CD4-positive, alpha-beta T cell treated with Interleukin-10 for 1 hour (primary cell): Measurements from ENCODE around the gene CTTNBP2.

Experiments
- DNase-seq: peaks from one replicate; pipeline ENCODE4 v3.0.0-alpha.2; 2020

Gene CTTNBP2

GRCh38 chr7:117679120-117679519 is 194.1 kb downstream of the CTTNBP2 start:
- DNase-seq = no peak

GRCh38 chr7:117675497-117676435 is 197.5 kb downstream of the CTTNBP2 start:
- DNase-seq = no peak

GRCh38 chr7:117674617-117675016 is 198.6 kb downstream of the CTTNBP2 start:
- no peak for DNase-seq

- DNase-seq = no peak
Measured at GRCh38 chr7:117673839-117674238, 199.4 kb downstream of the CTTNBP2 start.

GRCh38 chr7:117673367-117673766 is 199.9 kb downstream of the CTTNBP2 start:
- DNase-seq = no peak

GRCh38 chr7:117672453-117672852 is 200.8 kb downstream of the CTTNBP2 start:
- DNase-seq = no peak

GRCh38 chr7:117669818-117670217 is 203.4 kb downstream of the CTTNBP2 start:
- no peak for DNase-seq

GRCh38 chr7:117667456-117667855 is 205.8 kb downstream of the CTTNBP2 start:
- no peak for DNase-seq

GRCh38 chr7:117666689-117667088 is 206.6 kb downstream of the CTTNBP2 start:
- DNase-seq = no peak

- DNase-seq = no peak
Measured at GRCh38 chr7:117666031-117666430, 207.2 kb downstream of the CTTNBP2 start.

- no peak for DNase-seq
Measured at GRCh38 chr7:117665368-117665767, 207.9 kb downstream of the CTTNBP2 start.

- no peak for DNase-seq
Measured at GRCh38 chr7:117664047-117664446, 209.2 kb downstream of the CTTNBP2 start.

- DNase-seq = no peak
Measured at GRCh38 chr7:117661328-117661727, 211.9 kb downstream of the CTTNBP2 start.
